NCI-H2171 (cell line): ENCODE measurements around the gene RPL10.

Experiments used
- DNase-seq: peaks from one replicate; lab custom pipeline; 2025; lab: John Stamatoyannopoulos, UW

RPL10 gene

GRCh38 chrX:154401045-154401799 lies 3.0 kb downstream of the RPL10 start:
- no peak for DNase-seq

GRCh38 chrX:154401918-154402621 lies 3.9 kb downstream of the RPL10 start:
- DNase-seq: no peak

- no peak for DNase-seq
Observed at GRCh38 chrX:154402622-154403127, 4.5 kb downstream of the RPL10 start.

DNA sequence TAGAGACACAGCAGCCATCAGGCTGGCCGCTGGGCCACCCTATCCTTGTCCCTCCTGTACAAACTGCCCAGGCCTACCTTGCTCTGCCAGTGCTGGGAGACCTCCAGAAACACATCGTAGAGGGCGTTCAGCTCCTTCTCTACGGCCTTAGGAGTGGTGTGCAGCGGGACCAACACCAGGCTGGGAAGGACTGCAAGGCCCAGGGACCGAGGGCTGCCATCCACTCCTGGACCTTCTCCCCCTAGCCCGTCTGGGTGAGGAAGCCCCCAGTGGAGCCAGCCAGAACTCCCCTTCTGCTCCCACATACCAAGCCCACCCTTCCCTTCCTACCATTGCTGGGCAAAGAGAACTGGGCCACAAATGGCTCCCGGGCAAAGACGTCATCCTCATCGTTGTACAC lies 5.0 kb downstream of the RPL10 start:
- DNase-seq: no peak

GRCh38 chrX:154403858-154404257 lies 5.7 kb downstream of the RPL10 start:
- DNase-seq: no peak

GRCh38 chrX:154404625-154405192 lies 6.5 kb downstream of the RPL10 start:
- no peak for DNase-seq

- no peak for DNase-seq
Observed at GRCh38 chrX:154408659-154409221, 10.6 kb downstream of the RPL10 start.

DNA sequence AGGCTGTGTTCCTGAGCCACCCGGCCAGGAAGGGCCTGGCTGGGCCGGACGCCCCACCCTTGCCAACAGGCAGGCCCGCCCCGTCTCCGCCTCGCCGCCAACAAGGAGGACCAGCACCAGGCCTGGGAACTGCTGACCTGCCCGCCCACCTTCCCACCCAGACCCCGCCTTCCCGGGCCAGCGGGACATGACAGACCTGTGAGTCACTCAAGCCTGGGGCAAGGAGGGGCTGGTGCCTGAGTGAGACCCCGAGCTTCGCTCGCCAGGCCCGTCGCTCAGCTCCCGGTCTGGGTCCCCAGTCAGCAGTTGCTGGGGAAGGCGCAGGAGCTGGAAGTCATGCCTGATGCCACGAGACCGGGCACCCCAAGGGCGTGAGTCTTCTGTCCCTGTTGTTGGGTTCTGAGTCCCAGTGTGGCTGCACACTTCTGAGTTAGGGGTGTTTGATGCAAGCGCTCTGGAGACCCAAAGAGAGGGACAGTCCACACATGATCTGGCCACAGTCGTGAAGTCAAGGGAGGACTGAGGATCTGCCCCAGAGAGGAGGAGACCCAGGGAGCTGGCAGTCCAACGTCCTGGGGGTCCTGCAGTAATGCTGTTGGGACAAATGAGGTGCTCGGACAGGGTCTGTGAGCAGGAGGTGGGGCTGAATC lies 11.2 kb downstream of the RPL10 start, which contains the start of gene DNASE1L1:
Gene DNASE1L1, minus strand, starts transcription at position 33 of the 650 bp plus-strand sequence. CDS start 3,686 bp downstream, outside the sequence.
- DNase-seq: no peak

- DNase-seq: peak; percentile 12
Observed at GRCh38 chrX:154411981-154412340, 13.8 kb downstream of the RPL10 start.

GRCh38 chrX:154412468-154412867 lies 14.3 kb downstream of the RPL10 start:
- DNase-seq: no peak

GRCh38 chrX:154413142-154413541 lies 15.0 kb downstream of the RPL10 start:
- DNase-seq: no peak

DNA sequence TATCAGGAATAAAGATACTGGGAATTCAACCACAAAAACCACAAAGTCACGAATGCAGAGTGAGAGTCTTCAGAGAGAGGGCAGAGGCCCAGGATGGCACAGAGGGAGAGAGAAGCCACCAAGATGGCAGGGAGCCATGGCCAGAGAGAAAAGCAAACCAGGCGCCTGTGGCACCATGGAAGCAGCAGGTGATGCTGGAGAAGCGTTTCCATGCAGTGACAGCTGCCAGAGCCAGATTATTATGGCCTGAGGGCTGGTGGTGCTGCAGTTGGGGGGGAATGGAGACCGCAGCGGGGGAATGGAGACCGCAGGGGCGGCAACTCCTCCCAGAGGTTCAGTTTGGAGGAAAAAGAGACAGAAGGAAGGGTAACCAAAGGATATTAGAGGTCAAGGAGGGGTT lies 19.0 kb downstream of the RPL10 start:
- no peak for DNase-seq

- DNase-seq: no peak
Observed at GRCh38 chrX:154419189-154419588, 21.0 kb downstream of the RPL10 start.

DNA sequence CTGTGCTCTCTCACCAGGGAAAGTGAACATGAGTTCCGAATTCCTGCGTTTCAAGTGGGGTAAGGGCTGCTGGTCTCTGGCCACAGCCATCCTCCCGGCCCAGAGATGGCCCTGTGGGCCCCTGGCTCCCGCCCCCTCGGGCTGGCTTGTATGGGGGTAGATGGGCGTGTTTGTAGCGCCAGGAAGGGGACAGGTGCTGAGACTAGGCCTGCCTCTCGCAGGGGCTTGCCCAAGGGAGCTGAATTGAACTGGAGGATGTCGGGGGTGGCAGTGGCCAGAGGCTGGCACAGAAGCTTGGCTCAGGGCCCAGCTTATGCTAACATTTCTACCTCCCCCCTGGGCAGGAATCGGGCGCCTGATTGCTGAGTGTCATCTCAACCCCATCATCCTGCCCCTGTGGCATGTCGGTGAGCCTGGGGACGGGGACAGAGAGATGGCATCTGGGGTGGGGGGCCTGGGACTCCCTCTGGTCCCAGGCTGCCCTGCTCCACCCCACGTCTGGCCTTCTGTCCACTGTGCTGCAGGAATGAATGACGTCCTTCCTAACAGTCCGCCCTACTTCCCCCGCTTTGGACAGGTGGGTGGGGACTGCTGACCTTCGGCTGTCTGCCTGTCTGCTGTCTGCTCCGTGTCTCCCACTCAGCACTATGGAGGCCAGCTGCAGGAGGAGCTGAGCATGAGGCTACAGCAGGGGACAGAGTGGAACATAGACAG lies 21.7 kb downstream of the RPL10 start:
- DNase-seq: no peak

- no peak for DNase-seq
Observed at GRCh38 chrX:154420402-154420756, 22.2 kb downstream of the RPL10 start.

DNA sequence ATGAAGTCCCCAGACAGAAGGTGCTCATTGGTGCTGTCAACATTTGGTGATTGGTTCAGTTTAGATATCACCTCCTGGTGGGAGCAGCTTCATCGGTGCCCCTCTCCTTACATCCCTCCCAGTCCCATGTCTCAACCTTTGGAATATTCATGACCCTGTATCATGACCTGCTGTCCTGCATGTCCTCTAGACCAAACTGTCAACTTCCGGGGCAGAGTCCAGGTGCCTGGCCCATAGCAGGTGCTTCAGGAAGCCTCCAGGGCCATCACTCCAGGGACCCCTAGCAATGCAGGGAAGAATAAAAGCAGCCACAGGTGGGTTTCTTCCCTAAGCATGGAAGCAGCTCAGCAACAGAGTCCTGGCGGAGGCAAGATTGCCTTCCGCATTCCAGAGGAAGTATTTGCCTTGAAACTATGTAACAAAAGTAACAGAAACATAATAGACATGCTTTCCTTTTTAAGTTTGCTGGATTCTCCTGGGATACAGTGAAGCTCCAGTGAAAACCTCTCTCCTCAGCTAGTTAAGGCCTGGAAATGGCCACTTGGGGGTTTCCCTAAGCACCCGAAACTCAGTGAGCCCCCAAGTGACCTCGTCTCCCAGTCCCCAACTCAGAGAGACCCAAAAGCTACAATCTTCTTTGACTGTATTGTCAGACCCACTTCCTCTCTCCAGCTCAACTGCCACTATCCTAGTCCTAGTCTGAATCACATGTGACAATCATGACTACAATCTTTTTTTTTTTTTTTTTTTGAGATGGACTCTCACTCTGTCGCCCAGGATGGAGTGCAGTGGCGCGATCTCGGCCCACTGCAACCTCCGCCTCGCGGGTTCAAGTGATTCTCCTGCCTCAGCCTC lies 29.0 kb downstream of the RPL10 start:
- DNase-seq: no peak

GRCh38 chrX:154428176-154429171 lies 30.3 kb downstream of the RPL10 start, which contains the start of gene ATP6AP1:
Gene ATP6AP1, plus strand, starts transcription at chrX:154428677. Its CDS starts 16 bp downstream, at chrX:154428693.
- DNase-seq: peak; percentile 86

DNA sequence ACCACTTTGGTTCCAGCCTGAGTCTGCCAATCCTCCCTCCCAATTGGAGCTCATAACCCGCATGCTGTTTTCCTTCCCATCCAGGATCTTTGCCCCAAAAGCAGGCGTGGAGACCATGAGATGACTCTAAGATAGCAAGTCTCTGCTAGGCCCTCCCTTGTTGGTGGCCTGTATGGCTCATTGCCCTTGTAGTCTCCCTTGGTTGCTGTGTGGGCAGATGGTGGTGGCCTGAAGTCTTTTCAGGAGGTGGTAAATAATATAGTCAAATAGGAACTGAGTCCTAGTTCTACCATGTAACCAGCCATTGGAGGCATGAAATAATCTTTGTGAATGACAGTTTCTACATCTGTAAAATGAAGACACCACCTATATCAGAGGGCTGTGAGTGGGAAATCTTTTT lies 31.5 kb downstream of the RPL10 start:
- no peak for DNase-seq

DNA sequence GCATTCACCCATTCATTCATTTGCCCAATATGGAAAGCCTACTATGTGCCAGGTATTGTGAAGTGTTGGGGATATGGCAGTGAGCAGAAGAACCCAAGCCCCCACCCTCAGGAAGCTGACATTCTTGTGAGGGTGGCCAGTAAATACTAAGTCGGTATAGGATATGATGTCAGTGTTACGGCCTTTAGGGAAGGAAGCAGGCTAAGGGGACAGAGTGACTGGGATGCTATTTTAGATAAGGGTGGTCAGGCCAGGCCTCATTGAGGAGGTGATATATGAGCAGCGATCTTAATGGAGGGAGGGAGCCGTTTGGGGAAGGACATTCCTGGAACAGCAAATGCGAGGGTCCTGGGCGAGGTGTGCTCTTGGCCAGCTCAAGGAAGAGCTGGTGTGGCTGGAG lies 32.3 kb downstream of the RPL10 start:
- no peak for DNase-seq
